Measurements from ENCODE around the gene RNF223.
"Not testable (repeated sequence)": the region's sequence is repeated elsewhere in the genome, so short reads cannot be mapped to it uniquely, and the experiment has no call there.

The RNF223 gene

DNA sequence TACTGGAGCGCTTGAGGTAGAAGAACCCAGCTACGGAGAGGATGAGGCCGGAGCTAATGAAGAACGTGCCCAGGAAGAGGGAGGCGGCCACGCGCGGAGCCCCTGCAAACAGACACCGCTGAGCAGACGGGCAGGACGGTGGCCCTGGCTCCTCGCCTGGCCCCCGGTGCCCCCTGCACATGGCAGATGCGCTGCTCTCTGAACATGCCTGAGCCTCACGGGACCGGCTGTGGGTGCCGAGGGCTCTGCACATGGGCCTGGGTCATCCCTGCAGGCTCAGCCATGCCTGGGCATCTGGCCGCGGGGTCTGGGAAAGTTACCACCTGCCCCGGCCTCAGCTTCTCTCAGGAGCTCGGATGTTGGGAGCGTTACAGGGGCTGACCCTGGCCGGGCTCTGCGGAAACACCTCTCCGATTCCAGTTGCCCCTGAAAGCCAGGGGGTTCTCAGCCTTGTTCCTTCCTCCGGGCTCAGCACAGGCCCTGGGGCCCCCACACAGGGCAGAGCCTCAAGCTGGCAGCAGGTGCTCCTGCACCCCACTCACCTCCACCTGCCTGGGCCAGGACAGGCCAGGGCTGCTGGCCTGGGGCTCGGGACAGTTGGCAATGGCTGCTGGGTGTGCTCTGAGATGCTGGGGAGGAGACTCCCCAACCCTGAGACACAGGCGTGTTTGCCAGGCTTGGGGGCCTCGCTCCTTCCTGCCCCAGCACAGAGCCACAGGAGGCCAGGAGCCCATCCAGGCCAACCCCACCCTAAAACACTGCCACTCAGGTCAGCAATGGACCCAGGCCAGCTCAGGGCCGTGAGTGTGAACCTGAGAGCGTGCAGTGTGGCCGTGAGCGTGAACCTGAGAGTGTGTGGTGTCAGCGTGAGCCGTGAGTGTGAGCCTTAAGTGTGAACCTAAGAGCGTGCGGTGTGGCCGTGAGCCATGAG lies 12.1 kb upstream of the RNF223 start:
- DNase-seq = no peak

DNA sequence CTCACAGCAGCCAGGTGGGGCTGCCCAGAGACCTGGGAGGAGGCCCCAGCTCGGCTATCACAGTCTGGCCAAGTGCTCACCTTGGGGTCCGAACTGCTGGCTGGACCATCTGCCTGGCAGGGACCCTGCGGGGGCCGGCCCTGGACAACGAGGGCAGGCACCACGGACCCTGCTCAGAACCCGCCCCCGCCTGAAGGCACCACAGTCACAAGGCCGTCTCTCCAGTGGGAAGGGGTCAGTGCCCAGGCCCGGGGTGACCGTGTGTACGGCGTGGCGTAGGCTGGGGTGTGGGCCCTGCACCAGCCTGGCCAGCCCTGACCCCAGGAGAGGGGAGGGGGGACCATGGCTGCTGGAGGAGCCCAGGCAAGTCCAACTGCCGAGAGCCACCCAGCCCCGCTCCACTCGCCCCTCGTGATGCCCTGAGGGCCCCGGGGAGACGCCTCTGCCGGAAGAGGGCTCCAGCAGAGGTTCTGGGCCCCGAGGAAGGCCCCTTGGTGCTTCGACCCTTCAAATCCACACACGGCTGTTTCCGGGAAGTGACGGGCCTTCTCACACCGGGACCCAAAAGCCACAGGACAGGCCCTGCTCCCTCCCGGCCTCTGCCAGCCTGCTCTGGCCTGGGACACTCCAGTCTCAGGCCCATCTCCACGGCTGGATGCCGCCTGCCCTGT lies 11.2 kb upstream of the RNF223 start:
- no peak for DNase-seq

DNA sequence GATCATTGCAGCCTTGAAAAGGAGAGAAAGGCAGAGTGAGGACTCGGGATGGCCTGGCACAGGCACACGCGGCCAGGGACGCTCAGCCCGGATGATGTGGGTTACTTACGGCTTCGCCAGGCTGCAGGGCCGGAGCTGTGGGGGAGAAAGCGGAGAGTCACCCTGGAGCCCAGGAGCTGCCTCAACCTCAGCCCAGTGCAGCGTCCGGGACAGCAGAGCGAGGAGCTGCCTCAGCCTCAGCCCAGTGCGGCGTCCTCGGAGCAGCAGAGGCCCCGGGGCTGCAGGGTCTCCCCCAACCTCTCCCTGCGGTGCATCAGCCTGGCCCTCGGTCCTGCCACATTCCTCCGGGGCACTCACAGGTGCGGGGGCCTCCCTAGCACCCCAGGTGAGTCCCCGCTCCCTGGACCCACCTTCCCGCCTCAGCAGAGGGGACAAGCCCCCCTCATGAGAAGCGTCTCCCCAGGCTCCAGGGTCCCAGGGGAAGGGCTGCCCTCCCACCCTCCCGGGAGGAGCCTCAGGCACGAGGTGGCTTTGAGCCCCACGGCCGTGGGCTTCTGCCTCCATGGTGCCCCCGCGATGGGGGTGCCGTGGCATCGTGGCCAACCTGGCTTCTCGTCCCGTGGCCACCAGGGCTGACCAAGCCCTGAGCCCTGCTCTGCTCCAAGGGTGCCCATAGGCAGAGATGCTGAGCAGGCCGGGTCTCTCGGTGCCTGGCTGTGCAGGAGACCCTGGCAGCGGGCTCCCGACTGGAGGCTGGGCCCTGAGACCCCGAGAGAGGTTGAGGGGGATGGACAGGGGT lies 10.5 kb upstream of the RNF223 start:
- no peak for DNase-seq

DNA sequence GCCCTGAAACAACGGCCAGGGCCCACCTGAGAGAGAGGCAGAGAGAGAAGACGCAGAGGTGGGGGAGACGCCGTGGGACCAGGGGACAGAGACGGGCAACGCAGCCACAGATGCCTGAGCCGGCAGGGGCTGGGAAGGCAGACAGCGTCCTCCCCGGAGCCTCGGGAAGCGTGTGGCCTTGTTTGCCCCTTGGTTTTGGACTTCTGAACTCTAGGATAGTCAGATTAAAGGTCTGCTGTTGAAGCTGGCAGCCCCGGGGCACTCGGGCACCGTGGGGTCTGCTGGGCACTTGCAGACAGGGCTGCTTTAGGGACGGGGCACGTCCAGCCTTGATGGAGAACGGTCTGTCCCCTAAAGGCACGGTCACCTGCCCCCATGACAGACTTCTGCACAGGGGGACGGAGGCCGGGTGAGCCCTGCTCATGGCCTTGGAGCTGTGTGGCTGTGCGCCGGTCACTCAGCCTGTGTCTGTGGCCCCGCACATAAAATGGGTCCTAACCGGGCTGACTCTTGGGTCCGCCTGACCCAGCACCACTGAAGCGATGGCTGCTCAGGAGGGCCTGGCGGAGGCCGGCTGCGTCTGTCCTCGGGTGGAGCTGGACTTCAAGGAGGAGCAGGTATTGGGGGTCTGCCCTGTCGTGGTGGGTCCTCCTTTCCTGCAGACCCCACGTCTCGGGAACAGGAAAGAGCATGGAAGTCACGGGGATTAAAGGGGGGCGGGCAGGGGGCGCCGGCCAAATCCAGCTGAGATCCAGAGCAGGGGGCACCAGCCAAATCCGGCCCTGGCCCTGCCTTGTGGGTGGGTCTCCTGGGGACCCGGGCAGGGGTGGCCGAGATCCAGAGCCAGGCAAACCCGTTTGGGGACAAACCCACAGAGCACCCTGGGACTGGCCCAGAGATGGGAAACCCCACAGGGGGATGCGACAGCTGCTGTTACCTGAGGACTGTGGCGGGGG lies 9.6 kb upstream of the RNF223 start:
- no peak for DNase-seq

DNA sequence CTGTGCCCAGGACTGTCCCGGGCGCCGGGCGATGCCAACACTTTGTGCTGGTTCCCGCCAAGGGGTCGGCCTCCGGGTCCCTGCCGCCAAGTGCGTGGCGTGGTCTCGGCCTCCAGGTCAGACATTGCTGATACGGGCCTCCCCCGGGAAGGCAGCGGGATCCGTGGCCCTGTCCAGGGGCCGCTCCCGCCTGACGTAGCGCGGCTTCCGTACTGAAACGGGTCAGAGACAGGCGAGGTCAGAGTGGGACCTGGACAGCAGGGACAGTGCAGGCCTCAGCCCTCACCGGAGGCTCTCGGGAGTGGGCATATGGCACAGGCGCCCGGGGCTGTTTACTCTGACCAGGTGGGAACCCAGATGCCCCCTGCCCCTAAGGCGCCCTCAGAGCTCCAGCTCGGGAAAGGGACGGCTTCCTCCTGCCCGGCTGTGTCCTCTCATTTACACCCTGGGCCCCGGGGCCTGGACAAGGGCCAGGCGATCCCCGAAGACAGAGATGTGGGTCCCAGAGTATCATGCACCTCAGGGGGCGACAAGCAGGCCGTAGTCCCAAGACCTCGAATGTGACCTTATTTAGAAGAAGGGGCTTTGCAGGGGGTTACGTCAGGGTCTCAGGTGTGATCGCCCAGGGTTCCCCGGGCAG lies 8.8 kb upstream of the RNF223 start:
- no peak for DNase-seq

DNA sequence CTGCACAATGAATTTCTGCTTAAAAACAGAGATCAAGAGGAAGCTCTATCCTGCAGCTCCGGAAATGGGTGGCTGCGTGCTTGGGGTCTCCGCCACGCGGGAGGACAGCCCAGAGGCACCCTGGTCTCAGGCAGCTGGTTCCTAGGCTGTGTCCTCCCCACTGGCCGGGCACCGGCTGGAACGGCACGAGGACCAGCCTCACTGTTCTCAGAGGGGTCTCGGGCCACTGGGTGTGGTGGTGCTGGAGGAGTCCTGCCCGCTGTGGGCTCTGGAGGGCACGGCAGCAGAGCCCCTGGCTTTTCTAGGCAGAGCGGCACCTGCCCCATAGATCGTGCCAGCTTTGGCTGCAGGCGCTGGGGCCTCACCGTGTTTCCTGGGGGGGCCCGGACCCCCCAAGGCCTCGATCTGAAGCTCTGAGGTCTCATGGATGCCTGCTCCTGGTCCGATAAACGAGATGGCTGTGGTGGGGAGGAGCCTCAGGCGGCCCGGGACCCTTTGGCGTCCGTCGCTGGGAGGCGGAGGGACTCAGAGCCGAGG lies 8.2 kb upstream of the RNF223 start:
- no peak for DNase-seq

DNA sequence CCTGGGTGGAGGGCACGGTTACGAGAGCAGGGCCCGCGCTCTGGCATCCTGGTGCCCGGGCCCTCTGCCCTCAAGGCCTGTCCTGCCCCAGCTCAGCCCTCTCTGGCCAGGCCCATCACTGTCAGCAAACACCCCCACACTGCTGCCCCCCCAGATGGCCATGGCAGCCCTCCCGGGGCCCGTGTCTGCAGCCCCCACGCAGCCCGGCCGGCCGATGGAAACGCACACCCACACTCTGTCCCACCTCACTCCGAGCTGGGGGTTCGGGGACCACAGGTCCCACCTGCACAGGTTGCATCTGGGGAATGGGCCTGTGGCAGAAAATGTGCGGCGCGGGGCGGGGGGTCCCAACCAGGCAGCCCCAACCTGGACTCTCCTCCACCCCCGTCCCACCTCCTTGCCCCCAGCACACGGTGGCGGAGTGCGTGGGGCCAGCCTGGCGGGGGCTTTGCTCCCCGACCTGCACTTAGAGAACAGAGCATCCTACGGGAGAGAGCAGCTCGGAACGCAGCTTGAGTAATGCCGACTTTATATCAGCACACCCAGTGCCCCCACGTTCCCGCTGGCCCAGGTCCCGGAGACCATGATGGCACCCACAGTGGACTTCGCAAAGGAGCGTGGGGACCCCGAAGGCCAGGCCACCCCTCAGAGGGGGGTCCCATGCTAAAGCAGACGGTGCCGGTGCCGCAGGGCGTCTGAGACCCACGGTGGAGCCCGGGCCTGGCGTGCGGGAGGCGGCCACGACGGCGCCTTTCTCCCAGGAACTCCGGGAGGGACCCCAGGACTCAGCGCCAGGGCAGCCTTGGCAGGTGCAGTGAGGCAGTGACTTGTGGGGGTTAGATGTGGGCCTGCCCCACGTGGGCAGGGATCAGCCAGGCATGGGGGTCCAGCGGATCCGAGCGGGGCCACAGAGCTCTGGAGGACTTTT lies 7.5 kb upstream of the RNF223 start:
- DNase-seq = no peak

DNA sequence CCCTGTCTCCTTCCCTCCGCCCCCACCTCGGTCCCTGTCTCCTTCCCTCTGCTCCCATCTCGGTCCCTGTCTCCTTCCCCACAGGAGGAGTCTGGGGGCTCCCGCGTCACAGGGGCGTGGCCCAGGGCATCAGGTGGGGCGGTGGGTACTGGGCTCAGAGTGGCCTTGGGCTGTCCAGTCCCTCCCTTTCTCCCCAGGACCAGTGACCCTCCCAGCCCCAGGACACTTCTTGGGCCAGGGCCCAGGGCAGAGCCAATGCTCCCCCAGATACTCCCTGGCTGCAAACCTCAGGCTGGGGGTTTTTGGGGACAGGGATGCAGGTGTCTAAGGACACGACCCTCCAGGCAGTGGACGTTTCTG lies 6.8 kb upstream of the RNF223 start:
- no peak for DNase-seq

DNA sequence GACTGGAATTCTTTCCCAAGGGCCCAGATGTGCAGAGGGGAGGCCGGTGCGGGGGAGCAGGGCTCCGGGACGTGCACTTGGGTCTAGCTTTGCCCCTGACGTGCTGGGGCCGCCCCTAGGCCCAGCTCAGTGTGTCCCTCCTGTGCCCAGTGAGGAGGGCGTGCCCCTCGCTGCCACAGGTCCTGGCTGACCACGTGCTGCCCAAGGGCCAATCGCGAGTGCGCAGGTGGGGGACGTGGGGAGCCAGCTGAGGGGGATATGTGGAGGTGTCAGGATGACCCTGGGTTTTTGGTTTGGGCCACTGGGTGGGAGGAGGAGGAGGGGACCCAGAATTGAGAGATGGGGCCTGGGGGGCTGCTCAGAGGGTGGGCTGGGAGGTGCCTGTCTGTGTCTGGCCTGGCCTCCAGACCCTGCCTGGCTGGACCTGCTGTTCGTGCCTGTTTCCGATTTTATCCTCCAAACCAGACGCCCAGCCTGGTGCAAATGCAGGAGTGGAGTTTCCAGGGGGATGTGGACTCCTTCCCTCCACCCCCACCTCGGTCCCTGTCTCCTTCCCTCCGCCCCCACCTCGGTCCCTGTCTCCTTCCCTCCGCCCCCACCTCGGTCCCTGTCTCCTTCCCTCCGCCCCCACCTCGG lies 6.1 kb upstream of the RNF223 start:
- peak; percentile 81 for DNase-seq

DNA sequence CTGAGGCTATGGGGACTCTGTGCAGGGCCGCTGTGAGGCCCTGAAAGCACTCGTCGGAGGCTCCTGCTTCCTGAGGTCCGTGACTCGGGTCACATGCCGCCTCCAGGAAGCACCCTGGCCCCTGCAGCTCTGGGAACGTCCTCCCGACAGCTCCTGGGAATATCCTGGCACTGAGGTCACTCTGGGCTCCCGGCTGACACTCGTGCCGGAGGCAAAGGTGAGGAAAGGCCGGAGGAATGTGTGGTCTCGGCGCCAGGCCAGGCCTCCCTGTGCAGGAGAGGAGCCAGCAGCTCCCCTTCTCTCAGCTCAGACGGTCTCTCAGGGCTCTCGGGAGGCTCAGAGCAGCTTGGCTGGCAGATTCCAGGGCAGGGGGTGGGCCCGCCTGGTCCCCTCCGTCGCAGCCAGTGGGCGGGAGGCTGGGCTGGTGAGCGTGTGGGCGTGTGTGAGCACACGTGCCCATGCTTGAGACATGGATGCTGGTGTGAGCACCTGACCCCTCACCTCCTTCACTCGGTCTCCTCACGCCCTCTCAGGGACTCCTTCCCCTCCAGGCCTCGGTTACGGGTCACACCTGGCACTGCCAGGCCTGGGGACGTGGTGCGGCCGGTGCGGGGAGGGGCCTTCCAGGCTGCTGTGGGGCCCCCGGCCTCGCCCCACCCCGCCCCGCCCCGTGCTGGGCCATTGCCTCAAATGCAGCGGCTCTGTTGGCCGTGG lies 5.5 kb upstream of the RNF223 start:
- DNase-seq = peak; percentile 95

DNA sequence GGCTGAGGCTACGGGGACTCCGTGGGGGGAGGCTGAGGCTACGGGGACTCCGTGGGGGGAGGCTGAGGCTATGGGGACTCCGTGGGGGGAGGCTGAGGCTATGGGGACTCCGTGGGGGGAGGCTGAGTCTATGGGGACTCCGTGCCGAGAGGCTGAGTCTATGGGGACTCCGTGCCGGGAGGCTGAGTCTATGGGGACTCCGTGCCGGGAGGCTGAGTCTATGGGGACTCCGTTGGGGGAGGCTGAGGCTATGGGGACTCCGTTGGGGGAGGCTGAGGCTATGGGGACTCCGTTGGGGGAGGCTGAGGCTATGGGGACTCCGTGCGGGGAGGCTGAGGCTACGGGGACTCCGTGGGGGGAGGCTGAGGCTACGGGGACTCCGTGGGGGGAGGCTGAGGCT lies 3.3 kb upstream of the RNF223 start:
- DNase-seq = not testable (repeated sequence)

DNA sequence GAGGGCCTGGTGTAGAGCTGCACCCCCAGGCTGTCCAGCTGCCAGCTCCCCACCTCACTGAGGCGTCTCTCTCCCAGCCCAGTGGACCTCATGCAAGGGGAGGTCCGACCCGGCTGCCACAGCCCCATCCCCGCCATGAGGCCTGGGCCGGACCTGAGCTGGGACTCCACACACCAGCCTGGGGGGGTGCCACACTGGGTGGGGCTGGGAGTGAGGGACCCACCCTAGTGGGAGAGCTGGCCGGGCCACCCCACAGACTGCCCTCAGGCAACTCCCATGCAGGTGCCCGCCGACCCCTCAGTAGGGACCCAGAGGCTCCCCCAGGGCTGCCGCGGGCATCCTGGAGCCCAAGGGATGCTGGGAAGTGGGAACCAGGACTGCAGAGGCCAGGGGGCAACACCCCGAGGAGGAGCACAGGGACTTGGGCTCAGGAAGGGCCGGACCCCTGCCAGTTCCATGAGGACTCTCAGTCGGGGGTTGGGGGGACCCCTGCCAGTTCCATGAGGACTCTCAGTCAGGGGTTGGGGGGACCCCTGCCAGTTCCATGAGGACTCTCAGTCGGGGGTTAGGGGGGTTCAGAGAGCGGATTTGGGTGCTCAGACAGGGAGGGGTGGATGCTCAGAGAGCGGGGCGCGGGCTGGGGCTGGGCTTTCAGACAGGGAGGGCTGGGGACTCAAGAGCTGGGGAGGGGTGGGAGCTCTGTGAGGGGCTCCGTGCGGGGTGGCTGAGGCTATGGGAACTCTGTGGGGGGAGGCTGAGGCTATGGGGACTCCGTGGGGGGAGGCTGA lies 1.2 kb upstream of the RNF223 start:
- DNase-seq = no peak

DNA sequence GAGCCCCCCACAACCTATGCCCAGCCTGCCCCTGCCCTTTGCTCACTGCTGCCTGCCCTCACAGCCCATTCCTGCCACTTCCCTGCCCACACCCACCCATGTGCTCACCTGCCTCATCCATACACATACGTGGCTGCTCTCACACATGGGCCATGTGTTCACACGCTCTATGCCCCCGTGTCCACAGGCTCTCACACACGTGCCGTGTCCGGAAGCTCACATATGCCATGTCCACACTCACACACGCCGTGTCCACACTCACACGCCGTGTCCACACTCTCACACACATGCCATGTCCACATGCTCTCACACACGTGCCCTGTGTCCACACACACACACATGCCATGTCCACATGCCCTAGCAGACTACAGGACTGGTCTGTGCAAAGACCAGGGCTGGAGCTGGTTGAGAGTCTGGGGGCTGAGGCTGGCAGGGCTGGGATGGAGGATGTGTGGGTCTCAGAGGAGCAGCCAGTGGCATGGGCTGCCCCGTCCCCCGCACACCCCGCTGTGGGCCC lies 583 bp upstream of the RNF223 start:
- no peak for DNase-seq

DNA sequence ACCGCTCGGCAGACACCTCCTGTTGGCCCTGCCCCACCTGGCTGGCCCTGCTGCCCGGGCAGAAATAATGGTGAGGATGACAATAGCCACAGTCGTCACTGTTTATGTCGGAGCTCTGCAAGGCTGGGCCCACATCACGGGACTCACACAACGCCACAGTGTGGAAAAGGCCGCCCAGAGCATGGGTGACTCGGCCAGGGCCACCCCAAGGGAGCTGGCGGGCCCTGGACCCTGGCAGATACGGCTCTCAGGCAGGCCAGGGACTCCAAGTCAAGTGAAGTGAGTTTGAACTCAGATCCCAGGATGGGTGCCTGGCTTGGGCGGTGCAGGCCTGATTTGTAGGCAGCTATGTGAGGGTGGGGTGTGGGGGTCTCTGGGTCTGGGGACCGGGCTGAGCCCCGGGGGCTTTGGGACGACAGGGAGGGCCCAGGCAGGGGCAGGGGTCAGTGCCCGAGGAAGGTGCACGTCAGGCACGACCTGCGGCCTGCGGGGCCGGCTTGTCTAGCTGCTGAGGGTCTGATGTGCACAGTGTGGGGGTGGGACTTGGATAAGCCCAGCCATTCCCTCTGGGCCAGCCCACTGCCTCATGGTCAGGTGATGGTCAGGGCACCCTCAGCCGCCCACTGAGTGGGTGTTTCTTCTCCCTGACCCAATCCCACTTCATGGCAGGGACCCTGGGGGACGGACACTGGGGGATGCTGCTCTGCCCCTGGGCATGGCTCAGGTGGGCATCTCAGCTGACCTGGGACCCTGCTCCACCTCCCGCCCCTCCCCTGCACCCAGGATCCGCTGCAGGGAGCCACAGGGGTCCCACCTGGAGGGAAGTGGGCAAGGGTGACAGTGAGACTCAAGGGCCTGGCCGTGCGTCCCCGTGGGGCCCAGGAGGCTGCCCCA lies 1.0 kb downstream of the RNF223 start:
- DNase-seq = no peak

DNA sequence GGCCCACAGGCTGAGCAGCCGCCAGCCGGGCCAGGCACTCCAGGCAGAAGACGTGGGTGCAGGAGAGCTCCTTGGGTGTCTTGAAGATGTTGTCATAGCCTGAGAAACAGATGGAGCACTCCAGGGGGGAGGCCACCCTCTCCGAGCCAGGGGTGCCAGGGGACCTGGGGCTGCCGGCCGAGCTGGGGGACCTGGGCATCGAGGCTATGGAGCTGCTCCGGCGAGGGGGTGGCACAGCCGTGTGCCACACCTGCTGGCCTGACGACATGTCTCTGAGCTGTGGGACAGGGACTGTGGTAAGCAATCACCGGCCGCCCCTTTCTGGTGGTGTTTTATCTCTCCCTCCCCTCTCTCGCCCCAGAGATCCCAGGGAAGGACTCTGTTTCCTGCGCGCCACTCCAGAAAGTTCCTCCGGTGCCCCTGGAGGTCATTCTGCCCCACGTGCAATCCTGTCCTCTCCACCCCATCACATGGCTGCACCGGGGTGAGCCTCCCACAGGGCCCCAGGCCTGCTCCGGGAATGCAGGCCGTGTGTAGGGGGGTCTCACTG lies 1.7 kb downstream of the RNF223 start:
- DNase-seq = no peak

DNA sequence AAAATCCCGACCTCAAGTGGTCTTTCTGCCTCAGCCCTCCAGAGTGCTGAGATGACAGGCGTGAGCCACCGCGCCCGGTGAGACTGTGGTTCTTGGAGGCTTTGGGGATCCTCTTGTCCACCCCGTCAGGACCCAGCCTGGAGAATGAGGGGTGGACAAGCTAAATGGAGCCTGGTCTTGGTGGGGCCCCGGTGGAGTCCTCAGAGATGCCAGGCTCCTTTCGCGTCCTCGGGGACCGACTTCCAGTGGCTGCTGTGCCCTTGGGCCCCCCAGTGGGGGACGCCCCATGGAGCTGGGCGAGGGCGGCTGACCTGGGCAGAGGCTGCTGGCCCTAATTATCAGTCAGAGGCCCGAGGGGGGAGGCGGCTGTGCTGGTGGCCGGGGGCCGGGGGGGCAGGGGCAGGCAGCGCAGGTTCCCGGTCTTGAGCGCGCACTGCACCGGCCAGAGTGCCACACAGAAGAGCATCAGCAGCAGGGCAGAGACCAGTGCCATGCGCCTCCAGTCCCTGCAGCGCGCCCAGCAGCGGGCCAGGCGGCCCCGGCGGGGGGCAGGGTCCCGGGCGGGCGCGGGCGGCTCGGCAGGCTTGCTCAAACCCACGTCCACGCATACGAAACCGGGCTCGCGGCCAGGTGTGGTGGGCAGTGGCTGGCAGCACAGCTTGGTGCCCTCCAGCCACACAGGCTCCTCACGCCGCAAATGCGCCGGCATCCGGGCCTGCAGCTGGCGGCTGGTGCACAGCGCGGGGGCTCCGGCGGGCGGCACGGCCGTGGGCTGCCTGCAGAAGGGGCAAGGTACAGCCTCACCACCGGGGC lies 2.4 kb downstream of the RNF223 start:
- no peak for DNase-seq
